DND-41 (cell line): Measurements from ENCODE around the gene DIAPH2.

Experiments
- CTCF ChIP-seq: IDR thresholded peaks from 2 replicates; pipeline ENCODE4 v1.5.1; 2012; ENCODE audit warnings: borderline replicate concordance, low read length, moderate library complexity, mild to moderate bottlenecking; ENCODE audit not compliant: poor library complexity, severe bottlenecking; ENCODE audit errors: extremely low read depth
- EZH2 ChIP-seq: IDR thresholded peaks from 3 replicates; pipeline ENCODE4 v1.6.1; 2012; ENCODE audit warnings: borderline replicate concordance, low read depth, mild to moderate bottlenecking, moderate library complexity, low read length, inconsistent platforms; ENCODE audit not compliant: severe bottlenecking

- TF ChIP-seq CTCF (no peak), EZH2 (no peak)
These were observed 418.3 kb downstream of the DIAPH2 start for GRCh38 chrX:97102938-97103337.
